ENCODE measurements around the gene ENTPD2.

- no peak for TF ChIP-seq POLR2AphosphoS5 (IDR thresholded peaks at IDR 0.05; ENCODE audit: borderline replicate concordance, low read depth, low read length)
- TF ChIP-seq EZH2 (IDR thresholded peaks at IDR 0.05), result no peak
- TF ChIP-seq FOXP2 (optimal IDR thresholded peaks at IDR 0.05; ENCODE audit: control extremely low read depth, extremely low read length, insufficient read depth), result no peak
Measured at GRCh38 chr9:137083394-137084004, 29.6 kb upstream of the ENTPD2 start.

Measured in SK-N-MC (cell line).